ENCODE measurements around the gene SNAP47.

SNAP47 gene

GRCh38 chr1:227749225-227749624 is 14.0 kb downstream of the SNAP47 start:
- no peak for DNase-seq (ENCODE audit: low spot score)

GRCh38 chr1:227749916-227750710 is 14.9 kb downstream of the SNAP47 start:
- no peak for DNase-seq (ENCODE audit: low spot score)

- DNase-seq (ENCODE audit: low spot score), result no peak
Measured at GRCh38 chr1:227753999-227754711, 18.9 kb downstream of the SNAP47 start.

GRCh38 chr1:227754958-227755357 is 19.7 kb downstream of the SNAP47 start:
- no peak for DNase-seq (ENCODE audit: low spot score)

GRCh38 chr1:227756172-227756959 is 21.1 kb downstream of the SNAP47 start:
- DNase-seq (ENCODE audit: low spot score), result no peak

- no peak for DNase-seq (ENCODE audit: low spot score)
Measured at GRCh38 chr1:227757781-227758180, 22.5 kb downstream of the SNAP47 start.

- DNase-seq (ENCODE audit: low spot score), result no peak
Measured at GRCh38 chr1:227758366-227758765, 23.1 kb downstream of the SNAP47 start.

GRCh38 chr1:227759341-227760300 is 24.4 kb downstream of the SNAP47 start:
- no peak for DNase-seq (ENCODE audit: low spot score)

GRCh38 chr1:227760377-227760776 is 25.1 kb downstream of the SNAP47 start:
- DNase-seq (ENCODE audit: low spot score), result no peak

- no peak for DNase-seq (ENCODE audit: low spot score)
Measured at GRCh38 chr1:227761621-227762230, 26.5 kb downstream of the SNAP47 start.

GRCh38 chr1:227762231-227762911 is 27.1 kb downstream of the SNAP47 start:
- peak; percentile 89 for DNase-seq (ENCODE audit: low spot score)

- no peak for DNase-seq (ENCODE audit: low spot score)
Measured at GRCh38 chr1:227763246-227764018, 28.2 kb downstream of the SNAP47 start.

GRCh38 chr1:227764019-227764391 is 28.8 kb downstream of the SNAP47 start:
- DNase-seq (ENCODE audit: low spot score), result no peak

GRCh38 chr1:227765261-227766014 is 30.2 kb downstream of the SNAP47 start:
- no peak for DNase-seq (ENCODE audit: low spot score)

GRCh38 chr1:227766015-227766634 is 30.9 kb downstream of the SNAP47 start:
- DNase-seq (ENCODE audit: low spot score), result peak; percentile 86

- DNase-seq (ENCODE audit: low spot score), result no peak
Measured at GRCh38 chr1:227766653-227767277, 31.5 kb downstream of the SNAP47 start.

- no peak for DNase-seq (ENCODE audit: low spot score)
Measured at GRCh38 chr1:227767401-227768124, 32.3 kb downstream of the SNAP47 start.

Measured in CD4-positive, alpha-beta T cell treated with Interleukin-6 at 100 ng/mL for 8 hours (primary cell).